ENCODE measurements around the gene MTMR3. TPM values are rescaled to one million over a fixed set of nuclear protein-coding genes. Genes with fewer than 3 reads are reported as not detected.

Gene MTMR3
- total and polyA plus RNA-seq, 2 donors (not counting 1 experiment from before 2014, with no cell fraction given): 31.7 to 67.8 TPM

GRCh38 chr22:29867851-29868250 is 15.1 kb upstream of the MTMR3 start:
- Histone ChIP-seq H3K4me3 (ENCODE audit: control extremely low read depth in 1 of 5, extremely low read depth in 1 of 5, insufficient read depth in 1 of 5, low read depth in 2 of 5, low read length in 4 of 5) (no peak overlapping the region), H3K4me2 (replicated peaks; ENCODE audit: low read depth, low read length, poor library complexity, severe bottlenecking) (no peak overlapping the region), H3K27ac (ENCODE audit: low read length in 2 of 2) (no peak overlapping the region), H2AFZ (ENCODE audit: insufficient read depth, low read depth, low read length, poor library complexity, severe bottlenecking) (no peak overlapping the region), H3K9me3 (ENCODE audit: control extremely low read depth in 1 of 3, control insufficient read depth in 2 of 3, insufficient read depth in 1 of 3, low read length in 2 of 3) (no peaks in the 10 kb centered on the region), H3K36me3 (replicated peaks in 1 of 2; ENCODE audit: control extremely low read depth in 1 of 2, control insufficient read depth in 1 of 2, extremely low read depth in 1 of 2, insufficient read depth in 2 of 2, low read length in 1 of 2) (no peaks in the 10 kb centered on the region), H3K9ac (ENCODE audit: low read length) (no peak overlapping the region), H3K27me3 (replicated peaks in 1 of 4; ENCODE audit: control extremely low read depth in 1 of 4, control insufficient read depth in 3 of 4, insufficient read depth in 4 of 4, low read length in 3 of 4) (no peaks in the 10 kb centered on the region), H4K20me1 (ENCODE audit: control insufficient read depth, insufficient read depth, low read length, poor library complexity, severe bottlenecking) (no peaks in the 10 kb centered on the region), H3K79me2 (ENCODE audit: control insufficient read depth, insufficient read depth, low read length) (no peaks in the 10 kb centered on the region), H3K4me1 (ENCODE audit: control insufficient read depth in 2 of 2, insufficient read depth in 2 of 2, low read length in 2 of 2) (no peaks in the 10 kb centered on the region)
- Mint-ChIP-seq H3K9me3 (ENCODE audit: insufficient read depth) (no peaks in the 10 kb centered on the region), H3K27me3 (peaks cover 12% of the 10 kb centered on the region), H3K27ac (no peak overlapping the region), H3K4me3 (no peak overlapping the region), H3K4me1 (no peaks in the 10 kb centered on the region)
- no peak for TF ChIP-seq EZH2 (IDR thresholded peaks at IDR 0.05; ENCODE audit: borderline replicate concordance, insufficient read depth, low read depth, low read length, poor library complexity, severe bottlenecking)
- TF ChIP-seq, protein P1, sequence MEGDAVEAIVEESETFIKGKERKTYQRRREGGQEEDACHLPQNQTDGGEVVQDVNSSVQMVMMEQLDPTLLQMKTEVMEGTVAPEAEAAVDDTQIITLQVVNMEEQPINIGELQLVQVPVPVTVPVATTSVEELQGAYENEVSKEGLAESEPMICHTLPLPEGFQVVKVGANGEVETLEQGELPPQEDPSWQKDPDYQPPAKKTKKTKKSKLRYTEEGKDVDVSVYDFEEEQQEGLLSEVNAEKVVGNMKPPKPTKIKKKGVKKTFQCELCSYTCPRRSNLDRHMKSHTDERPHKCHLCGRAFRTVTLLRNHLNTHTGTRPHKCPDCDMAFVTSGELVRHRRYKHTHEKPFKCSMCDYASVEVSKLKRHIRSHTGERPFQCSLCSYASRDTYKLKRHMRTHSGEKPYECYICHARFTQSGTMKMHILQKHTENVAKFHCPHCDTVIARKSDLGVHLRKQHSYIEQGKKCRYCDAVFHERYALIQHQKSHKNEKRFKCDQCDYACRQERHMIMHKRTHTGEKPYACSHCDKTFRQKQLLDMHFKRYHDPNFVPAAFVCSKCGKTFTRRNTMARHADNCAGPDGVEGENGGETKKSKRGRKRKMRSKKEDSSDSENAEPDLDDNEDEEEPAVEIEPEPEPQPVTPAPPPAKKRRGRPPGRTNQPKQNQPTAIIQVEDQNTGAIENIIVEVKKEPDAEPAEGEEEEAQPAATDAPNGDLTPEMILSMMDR (IDR thresholded peaks at IDR 0.05): no peak
- intact Hi-C loops (cut with micrococcal nuclease): no loop called here
- WGBS (ENCODE audit: insufficient coverage): 100% methylated on average over 2 of the region's 3 CpGs
- ChIA-PET CTCF (no interaction called here), POLR2A (no interaction called here)
- DNase-seq (no peak), ATAC-seq (ENCODE audit: low read depth) (no peak)

GRCh38 chr22:29870574-29870973 is 12.4 kb upstream of the MTMR3 start:
- Histone ChIP-seq H3K9me3 (ENCODE audit: control extremely low read depth in 1 of 3, control insufficient read depth in 2 of 3, insufficient read depth in 1 of 3, low read length in 2 of 3) (no peaks in the 10 kb centered on the region), H3K9ac (ENCODE audit: low read length) (no peak overlapping the region), H3K36me3 (replicated peaks in 1 of 2; ENCODE audit: control extremely low read depth in 1 of 2, control insufficient read depth in 1 of 2, extremely low read depth in 1 of 2, insufficient read depth in 2 of 2, low read length in 1 of 2) (no peaks in the 10 kb centered on the region), H3K27ac (ENCODE audit: low read length in 2 of 2) (no peak overlapping the region), H3K4me3 (ENCODE audit: control extremely low read depth in 1 of 5, extremely low read depth in 1 of 5, insufficient read depth in 1 of 5, low read depth in 2 of 5, low read length in 4 of 5) (no peak overlapping the region), H3K4me2 (replicated peaks; ENCODE audit: low read depth, low read length, poor library complexity, severe bottlenecking) (no peak overlapping the region), H3K27me3 (replicated peaks in 1 of 4; ENCODE audit: control extremely low read depth in 1 of 4, control insufficient read depth in 3 of 4, insufficient read depth in 4 of 4, low read length in 3 of 4) (no peaks in the 10 kb centered on the region), H2AFZ (ENCODE audit: insufficient read depth, low read depth, low read length, poor library complexity, severe bottlenecking) (no peak overlapping the region), H3K4me1 (ENCODE audit: control insufficient read depth in 2 of 2, insufficient read depth in 2 of 2, low read length in 2 of 2) (no peaks in the 10 kb centered on the region), H3K79me2 (ENCODE audit: control insufficient read depth, insufficient read depth, low read length) (no peaks in the 10 kb centered on the region), H4K20me1 (ENCODE audit: control insufficient read depth, insufficient read depth, low read length, poor library complexity, severe bottlenecking) (no peaks in the 10 kb centered on the region)
- CTCF ChIA-PET: no interaction called here
- Mint-ChIP-seq H3K27me3 (peaks cover 12% of the 10 kb centered on the region), H3K4me1 (no peaks in the 10 kb centered on the region), H3K9me3 (ENCODE audit: insufficient read depth) (no peaks in the 10 kb centered on the region), H3K4me3 (no peak overlapping the region), H3K27ac (no peak overlapping the region)
- ATAC-seq (ENCODE audit: low read depth): no peak
- 92% methylated on average over 2 of the region's 3 CpGs for WGBS (ENCODE audit: insufficient coverage)
- POLR2A ChIA-PET: interaction anchor here (1.1 kb wide), 1 partner anchor 12 kb away, joined by 5 read pairs; the partner anchor contains the start of gene MTMR3
- TF ChIP-seq, protein P1 (IDR thresholded peaks at IDR 0.05): no peak
- TF ChIP-seq EZH2 (IDR thresholded peaks at IDR 0.05; ENCODE audit: borderline replicate concordance, insufficient read depth, low read depth, low read length, poor library complexity, severe bottlenecking): no peak
- intact Hi-C loops (cut with micrococcal nuclease): no loop called here
- DNase-seq: no peak
